ENCODE data around the gene ARPIN.
"Not testable (repeated sequence)": the region's sequence is repeated elsewhere in the genome, so short reads cannot be mapped to it uniquely, and the experiment has no call there.

ARPIN gene

DNA sequence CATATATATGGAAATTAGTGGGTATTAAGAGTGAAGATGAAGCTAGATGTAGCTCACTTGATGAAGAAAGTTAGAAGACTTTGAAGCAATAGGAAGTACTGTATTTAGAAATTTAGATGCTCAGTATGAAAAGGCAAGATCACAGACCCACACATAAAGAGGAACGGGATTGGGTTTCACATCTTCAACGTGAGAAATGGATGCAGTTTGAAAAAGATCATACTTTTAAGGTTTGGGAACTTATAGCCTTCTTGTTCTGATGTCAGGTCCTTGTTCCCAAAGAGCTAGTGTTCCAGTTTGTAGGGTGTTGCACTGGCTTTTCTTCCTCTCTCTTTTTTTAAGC lies 35.7 kb downstream of the ARPIN start:
- DNase-seq (ENCODE audit: low spot score) = no peak

DNA sequence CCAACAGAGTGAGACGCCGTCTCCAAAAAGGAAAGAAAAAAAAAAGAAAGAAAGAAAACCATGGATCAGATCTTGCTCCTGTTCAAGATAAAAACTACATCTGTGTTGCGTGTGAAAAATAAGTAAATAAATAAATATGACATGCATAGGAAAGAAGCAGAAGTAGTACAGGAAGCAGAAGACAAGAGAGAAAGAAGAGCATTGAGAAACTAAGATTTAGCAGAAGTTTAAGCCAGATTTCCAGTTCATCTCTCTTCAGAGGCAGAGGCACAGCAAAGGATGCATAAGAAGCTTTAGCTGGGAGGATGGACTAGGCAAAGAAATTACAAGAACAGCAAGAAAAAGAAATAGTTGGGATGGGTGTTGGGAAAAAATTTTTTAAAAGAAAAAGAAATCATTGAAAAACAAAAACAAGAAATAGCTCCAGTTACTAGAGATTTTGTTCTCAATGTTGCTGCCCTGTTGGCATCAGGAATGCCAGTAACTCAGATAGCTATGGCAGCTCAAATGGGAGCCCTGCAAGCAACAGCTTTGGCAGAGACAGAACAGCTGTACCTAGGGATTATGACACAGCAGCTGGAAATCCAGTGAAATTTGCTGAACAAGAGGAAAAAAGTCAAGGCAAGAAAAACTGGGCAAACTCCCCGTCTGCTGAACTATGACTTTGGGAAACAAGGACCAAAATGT lies 36.2 kb downstream of the ARPIN start:
- DNase-seq (ENCODE audit: low spot score) = no peak

DNA sequence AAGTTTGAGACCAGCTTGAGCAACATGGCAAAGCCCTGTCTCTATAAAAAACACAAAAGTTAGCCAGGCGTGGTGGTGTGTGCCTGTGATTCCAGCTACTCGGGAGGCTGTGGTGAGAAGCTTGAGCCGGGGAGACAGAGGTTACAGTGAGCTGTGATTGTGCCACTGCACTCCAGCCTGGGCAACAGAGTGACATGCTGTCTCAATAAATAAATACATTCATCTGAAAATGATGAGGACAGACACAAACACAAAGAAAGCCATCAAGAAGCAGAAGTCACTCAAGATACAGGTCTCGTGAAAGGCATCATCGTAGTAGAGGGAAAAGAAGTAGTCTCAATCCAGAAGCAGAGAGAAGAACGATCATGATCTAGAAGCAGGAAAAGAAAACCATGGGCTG lies 37.0 kb downstream of the ARPIN start:
- DNase-seq (ENCODE audit: low spot score) = no peak

DNA sequence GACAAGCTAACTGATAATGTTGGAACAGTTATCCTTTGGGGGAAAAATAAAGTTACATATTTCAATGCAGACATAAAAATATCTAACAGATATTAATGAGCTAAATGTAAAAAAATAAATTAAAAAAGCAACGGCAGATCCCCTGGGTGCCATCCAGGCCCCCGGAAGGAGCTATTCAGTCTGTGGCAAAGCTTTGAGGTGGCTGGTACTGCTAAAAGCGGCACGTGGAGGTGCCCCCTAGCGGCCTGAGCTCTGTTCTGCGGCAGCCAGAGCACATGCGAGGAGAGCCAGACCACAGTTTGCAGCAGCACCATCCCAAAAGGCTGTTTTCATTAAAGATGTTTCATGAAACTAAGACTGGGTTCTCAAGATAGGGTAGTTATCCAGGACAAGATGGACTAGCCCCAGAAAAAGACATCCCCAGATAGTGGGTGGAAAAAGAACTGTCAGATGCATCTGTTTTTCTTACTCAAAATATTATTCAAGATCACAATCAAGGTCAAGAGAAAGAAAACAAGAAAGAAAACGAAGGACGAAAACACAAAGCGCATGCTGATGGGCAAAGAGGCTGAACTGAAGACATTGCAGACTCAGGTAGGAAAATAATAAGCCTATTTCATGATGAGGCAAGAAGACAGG lies 37.7 kb downstream of the ARPIN start:
- DNase-seq (ENCODE audit: low spot score) = peak; percentile 78

DNA sequence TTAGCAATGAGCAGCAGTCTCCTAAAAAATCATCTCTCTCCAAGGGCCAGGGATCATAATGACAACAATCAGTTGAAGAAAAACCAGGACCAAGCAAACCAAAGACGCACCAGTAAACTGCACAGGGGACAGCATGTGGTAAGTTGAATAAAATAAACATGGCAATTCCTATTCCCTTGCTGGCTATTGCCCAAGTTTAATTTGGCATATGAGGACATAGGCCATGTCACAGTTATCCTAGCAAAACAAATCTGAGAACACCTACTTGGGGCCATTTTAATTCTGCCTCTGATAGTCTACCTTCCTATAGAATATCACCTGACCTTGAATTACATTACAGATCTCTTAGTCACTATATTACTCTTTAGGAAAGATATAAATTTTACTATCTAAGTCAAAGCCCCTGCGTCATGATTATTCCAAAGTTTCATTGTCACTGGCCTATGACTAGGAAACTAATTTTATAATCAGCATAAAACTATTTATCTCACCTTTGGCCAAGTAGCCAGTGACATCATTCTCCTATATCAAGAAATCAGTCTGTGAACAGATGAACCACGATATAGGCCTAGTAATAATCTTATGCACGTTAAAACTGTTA lies 42.0 kb downstream of the ARPIN start:
- DNase-seq (ENCODE audit: low spot score) = no peak

DNA sequence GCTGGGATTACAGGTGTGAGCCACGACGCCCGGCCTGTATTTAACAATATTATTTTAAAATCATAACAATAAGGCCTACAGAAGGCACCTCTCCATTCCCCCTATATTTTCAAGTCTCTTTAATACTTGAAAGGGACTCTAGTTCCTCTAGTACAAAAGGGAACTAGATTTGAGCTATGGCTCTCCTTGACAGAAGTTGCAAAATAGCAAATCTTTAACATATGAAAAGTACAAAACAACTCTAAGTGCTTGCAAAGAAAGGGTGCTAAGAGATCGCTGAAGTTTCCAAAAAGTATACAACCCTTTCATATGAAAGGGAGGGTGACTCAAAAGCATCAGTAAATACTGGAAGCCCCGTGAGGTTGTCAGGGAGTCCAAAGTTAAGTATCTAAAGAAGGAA lies 42.7 kb downstream of the ARPIN start:
- no peak for DNase-seq (ENCODE audit: low spot score)

DNA sequence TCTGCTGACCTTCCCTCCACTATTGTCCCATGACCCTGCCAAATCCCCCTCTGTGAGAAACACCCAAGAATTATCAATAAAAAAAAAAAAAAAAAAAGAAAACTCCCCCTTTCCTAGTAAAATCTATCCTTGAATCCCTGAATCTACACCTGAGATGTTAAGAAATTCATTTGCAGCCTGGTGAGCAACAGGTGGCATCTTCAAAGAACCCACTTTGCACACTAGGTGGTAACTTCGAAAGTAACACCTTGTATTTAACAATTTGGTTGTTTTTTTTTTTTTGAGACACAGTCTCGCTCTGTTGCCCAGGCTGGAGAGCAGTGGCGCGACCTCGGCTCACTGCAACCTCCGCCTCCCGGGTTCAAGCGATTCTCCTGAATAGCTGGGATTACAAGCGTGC lies 43.3 kb downstream of the ARPIN start:
- DNase-seq (ENCODE audit: low spot score) = not testable (repeated sequence)

DNA sequence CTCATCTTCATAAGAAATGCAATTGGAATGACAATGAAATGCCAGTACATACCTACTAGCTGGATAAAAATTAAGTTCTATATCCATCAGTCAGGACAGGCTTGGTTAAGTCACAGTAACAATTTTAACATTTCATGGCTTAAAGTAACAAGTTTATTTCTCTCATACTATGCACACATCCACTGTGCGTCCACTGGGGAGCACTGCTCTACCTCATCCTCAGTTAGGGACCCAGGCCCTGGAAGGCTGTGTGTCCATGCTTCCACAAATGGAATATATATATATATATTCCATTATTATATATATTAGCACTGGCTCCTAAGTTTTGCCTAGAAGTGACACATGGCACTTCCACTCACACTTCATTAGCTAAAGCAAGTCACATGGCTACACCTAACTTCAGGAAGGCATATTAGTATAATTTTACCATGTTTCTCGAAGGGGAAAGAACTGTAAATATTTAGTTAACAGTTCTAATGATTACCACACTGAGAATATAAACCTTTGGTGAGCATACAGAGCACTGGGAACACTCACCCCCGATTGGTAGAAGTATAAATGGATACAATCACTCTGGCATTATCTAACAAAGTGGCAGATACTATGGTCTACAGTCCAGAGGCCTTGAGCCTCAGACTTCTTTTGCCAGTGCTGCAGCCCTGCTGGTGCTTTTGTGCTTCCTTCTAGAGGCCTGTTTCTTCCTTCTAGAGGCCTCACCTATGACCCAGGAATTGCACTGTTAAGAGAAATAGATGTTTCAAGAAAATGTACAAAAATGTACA lies 47.6 kb downstream of the ARPIN start:
- no peak for DNase-seq (ENCODE audit: low spot score)

DNA sequence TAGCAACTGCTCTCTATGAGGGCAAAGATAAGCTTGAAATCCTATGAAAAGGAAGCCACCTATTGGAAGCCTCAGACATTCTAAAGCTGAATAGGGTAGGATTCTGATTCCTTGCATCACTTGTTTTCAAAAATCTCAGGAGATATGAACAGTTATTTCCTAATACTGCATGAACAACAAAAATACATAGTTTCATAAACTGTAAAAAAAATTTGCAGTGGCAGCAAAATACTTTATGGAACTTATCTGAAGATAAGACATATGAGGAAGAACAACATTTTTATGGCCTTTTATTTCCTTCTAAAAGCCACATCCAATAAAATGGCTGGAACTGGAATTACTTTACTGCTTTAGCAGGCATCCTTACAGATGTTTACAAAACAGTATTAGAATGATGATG lies 48.8 kb downstream of the ARPIN start:
- DNase-seq (ENCODE audit: low spot score) = no peak

DNA sequence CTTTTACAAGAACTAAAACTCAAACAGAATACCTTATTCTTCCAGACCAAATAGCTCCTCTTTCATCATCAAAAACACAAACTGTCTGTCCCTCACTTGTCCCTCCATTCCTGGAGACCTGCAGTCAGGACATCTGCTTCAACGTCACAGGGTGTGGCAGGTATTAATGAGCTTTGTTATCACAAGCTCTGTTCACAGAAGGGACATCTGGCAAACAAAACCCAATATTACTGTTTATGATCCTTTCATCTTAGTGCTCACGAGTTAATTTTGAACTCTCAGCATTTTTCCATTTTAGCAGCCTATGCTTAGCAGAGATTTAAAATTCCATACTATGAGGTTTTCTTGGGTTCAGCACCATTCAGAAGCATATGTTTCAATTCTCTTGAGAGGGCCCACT lies 51.9 kb downstream of the ARPIN start:
- DNase-seq (ENCODE audit: low spot score) = no peak

DNA sequence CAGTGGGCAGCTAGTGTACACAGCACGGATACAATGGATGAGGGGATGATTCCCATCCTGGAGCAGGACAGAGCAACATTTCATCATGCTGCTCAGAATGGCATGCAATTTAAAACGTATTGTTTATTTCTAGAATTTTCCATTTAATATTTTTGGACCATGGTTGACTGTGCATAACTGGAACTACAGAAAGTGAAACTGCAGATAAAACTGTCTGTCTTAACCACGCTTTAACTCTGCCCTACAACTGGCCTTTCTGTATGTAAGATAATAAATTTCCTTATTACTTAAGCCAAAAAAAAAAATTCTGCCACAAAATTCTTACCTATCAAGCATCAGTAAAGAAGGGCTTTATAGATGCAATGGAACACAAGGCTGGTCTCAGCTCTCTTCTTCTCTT lies 52.3 kb downstream of the ARPIN start:
- no peak for DNase-seq (ENCODE audit: low spot score)

DNA sequence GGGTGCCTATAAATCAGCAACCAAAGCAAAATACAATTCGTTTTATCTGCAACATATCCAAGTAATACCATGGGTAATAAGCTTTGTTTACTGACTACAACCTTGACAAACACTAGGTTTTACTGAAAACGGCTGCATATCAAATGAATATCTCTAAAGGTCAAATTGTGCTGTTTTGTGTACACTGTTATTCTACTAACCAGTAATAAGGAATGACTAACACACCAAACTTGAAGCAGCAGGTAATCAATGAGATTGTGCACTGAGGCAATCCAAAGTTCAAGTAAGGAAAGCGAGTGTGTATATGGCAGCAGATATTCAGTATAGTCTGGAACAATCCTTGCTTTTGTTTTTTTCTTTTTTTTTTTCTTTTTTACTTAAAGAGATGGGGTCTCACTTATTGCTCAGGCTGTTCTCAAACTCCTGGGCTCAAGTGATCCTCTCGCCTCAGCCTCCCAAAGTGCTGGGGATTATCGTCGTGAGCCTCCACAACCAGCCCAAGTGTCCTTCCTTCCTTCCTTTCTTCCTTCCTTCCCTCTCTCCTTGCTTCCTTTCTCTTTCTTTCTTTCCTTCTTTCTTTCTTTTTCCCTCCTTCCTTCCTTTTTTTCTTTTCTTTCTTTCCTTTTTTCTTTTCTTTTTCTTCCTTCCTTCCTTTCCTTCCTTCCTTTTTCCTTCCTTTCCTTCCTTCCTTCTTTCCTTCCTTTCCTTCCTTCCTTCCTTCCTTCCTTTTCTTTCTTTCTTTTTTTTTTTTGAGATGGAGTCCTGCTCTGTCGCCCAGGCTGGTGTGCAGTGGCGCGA lies 53.9 kb downstream of the ARPIN start:
- no peak for DNase-seq (ENCODE audit: low spot score)

DNA sequence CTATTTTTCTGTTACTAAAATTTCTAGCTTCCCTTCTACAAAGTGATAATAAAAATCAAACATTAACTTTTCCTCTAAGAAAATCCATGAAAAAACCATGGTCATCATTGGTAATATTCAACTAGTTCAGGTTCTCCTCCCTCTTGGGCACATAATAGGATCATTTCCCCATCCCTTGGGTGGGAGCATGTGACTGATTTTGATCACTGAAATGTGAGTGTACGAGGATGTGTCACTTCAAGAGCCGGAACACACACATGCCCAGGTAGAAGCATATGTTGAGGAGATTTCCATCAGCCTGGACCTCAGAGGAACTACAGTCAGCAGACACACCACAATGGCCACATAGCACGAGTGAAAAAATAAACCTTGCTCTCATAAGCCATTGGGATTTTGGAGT lies 55.1 kb downstream of the ARPIN start:
- no peak for DNase-seq (ENCODE audit: low spot score)

DNA sequence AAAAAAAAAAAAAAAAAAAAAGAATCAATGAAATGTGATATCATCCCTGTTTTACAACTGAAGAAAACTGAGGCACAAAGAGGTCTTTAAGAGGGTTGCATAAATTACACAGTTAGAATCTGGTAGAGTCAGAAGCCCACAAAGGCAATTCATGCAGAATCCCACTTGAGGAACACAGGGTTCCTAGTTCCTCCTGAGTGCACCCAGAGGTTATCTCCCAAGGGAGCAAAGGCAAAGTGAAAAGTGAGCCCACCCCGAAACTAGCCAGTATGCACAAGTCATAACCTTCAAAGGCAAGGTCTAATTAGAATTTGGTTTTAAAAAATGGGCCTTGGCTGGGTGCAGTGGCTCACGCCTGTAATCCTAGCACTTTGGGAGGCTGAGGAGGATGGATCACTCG lies 56.8 kb downstream of the ARPIN start:
- no peak for DNase-seq (ENCODE audit: low spot score)

DNA sequence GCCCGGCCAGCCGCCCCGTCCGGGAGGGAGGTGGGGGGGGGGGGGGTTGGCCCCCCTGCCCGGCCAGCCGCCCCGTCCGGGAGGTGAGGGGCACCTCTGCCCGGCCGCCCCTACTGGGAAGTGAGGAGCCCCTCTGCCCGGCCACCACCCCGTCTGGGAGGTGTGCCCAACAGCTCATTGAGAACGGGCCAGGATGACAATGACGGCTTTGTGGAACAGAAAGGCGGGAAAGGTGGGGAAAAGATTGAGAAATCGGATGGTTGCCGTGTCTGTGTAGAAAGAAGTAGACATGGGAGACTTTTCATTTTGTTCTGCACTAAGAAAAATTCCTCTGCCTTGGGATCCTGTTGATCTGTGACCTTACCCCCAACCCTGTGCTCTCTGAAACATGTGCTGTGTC lies 57.9 kb downstream of the ARPIN start:
- not testable (repeated sequence) for DNase-seq (ENCODE audit: low spot score)

DNA sequence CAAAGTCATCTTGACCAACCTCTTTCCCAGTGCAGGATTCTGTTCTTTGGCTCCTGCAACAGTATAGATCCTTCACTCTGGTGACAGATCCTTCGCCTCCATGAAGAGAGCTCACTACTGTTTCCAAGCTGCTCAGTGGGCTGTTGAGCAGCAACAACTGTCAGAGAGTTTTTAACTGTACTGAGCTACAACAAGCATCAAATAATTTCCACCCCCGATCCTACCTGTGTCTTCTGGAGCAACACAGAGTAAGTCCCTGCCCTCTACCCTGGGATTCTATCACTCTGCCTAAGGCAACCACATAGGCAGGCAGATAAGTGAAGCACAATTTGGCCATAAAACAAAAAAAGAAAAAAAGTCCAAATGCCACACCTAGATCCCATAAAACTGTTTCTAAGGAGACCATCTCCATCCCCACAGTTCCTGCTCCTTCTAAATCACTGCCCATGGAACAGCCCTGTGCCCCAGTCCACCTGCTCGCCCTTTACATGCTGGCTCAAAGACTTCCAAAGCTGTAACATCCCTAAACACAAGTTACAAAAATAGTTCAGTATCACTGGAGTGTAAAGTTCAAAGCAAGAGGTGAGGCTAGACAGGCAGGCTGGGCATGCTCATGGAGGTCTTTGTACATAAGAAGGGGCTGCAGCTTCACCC lies 60.3 kb downstream of the ARPIN start:
- no peak for DNase-seq (ENCODE audit: low spot score)

DNA sequence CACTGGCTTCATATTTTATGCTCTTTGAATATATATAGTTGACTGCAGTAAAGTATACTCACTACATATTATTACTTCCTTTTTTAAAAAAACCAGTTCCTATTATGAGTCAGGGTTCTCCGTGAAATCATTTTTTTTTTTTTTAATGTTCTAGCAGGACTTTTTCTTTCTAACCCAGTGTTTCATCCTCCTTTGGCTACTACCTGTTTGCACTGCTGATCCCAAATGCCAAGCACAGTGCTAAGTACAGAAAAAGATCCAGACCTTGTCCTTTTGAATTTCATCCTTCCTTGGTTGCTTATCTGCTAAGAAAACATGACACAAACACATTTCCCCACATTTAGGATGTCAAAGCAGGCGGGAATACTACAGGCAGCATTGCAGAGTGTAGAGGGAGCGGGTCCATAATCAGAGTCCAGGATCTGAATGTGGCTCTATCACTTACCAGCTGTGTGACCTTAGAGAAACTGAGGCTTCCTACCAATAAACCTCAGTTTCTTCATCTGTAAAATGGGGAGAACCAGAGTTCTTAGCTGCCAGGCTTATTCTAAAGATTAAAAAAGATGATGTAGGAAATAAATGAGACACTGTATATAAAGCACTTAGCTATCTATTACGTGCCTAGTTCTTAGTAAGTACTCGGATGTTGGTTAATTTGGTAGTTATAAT lies 60.9 kb downstream of the ARPIN start:
- no peak for DNase-seq (ENCODE audit: low spot score)

DNA sequence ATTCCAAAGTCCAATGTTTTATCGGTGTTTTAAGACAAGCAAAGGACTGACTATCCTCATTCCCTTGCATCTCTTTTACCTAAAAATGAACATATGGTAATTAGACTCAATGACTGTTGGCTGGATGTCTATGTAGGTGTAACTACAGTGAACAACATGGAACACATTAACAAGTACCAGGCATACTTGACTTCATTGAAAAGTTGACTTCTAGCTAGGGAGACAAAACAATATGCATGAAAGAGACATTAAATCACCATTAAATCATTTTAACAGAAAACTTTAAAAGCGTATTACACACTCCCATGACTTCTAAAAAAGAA lies 63.8 kb downstream of the ARPIN start:
- DNase-seq (ENCODE audit: low spot score) = no peak

DNA sequence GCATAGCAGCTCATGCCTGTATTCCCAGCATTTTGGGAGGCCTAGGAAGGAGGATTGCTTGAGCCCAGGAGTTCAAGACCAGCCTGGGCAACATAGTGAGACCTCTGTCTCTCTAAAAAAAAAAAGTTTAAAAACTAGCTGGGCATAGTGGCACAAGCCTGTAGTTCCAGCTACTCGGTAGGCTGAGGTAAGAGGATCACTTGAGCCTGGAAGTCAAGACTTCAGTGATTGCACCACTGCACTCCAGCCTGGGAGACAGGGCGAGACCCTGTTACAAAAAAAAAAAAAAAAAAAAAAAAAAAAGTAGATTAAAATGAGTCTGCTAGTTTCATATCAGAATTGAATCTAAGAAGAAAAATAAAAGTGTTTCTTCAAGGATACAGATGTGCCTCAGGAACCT lies 65.7 kb downstream of the ARPIN start:
- DNase-seq (ENCODE audit: low spot score) = no peak

DNA sequence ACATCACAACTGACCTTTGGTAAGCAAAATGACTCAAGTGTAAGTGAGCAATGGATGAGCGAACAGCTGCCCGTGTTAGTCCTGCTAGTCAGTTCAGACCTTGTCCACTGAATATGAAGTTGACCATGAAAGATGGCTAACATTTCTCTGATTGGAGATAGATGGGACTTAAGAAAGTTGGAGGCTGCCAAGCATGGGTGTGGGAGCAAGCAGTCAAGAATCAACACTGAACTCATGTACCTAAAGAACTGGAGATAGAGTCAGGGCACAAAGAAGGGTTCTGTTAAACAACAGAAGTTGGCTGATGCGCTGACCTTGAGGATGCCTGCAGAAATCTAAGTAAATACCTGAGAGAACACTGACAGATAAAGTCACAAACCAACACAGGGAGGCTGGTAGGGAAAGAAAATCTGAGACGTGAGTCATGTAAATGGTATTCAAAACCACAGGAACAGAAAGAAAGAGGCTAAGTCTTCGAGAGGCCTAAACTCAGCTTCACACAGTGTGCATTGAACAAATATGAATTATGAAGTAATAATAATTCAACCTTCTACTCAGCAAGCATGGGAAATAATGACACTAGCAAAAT lies 67.4 kb downstream of the ARPIN start:
- peak; percentile 64 for DNase-seq (ENCODE audit: low spot score)
